CD4-positive, alpha-beta T cell treated with Interleukin-21 for 1 hour (primary cell): Measurements from ENCODE around the gene SPEF1.
"Not testable (repeated sequence)": the region's sequence is repeated elsewhere in the genome, so short reads cannot be mapped to it uniquely, and the experiment has no call there.

Experiments used
- DNase-seq: peaks from one replicate; pipeline ENCODE4 v3.0.0-alpha.2; 2020

The SPEF1 gene

DNA sequence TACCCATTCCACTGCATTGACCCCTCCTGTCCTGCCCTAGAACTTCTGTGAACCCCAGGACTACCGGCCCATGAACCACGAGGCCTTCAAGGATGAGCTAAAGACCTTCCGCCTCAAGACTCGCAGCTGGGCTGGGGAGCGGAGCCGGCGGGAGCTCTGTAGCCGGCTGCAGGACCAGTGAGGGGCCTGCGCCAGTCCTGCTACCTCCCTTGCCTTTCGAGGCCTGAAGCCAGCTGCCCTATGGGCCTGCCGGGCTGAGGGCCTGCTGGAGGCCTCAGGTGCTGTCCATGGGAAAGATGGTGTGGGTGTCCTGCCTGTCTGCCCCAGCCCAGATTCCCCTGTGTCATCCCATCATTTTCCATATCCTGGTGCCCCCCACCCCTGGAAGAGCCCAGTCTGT lies 23.5 kb upstream of the SPEF1 start:
- no peak for DNase-seq

DNA sequence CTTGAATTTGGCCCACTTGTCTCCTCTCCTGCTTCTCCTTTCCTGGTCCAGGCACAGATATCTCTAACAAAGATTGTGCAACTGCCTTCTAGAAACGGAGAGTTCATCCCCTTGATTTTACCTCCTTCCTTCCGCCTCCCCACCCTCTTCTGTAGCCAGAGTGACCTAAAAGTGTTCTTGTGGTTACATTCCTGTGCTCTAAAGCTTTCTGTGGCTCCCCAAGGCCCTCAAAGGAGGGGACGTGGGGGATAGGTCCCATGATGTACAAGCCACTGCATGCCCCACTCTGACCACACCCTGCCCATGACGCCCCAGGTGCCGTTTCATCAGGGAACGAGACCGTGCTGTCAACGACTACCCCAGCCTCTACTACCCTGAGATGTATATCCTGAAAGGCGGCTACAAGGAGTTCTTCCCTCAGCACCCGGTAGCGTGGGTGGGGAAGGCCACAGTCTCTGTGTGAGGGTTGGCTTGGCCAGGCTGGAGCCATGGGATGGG lies 23.1 kb upstream of the SPEF1 start:
- DNase-seq: no peak

DNA sequence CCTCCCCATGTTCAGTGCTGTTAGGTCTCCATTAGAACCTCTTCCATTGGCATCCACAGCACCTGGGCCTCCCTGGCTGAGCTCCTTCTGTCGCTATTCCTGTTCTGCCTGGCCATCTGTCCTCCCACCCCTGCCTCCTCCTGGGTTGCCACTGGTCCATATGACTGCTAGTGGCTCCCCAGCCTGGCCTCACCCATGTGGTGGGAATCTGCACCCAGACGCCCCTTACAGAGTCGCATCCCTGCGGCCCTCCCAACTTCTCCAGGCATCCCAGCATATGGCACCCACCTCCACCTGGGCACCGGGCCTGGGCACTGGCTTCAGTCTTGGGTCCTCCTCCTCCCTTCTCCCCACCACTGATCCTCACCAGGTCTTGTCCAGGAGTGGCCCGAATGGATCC lies 22.6 kb upstream of the SPEF1 start:
- DNase-seq: no peak

DNA sequence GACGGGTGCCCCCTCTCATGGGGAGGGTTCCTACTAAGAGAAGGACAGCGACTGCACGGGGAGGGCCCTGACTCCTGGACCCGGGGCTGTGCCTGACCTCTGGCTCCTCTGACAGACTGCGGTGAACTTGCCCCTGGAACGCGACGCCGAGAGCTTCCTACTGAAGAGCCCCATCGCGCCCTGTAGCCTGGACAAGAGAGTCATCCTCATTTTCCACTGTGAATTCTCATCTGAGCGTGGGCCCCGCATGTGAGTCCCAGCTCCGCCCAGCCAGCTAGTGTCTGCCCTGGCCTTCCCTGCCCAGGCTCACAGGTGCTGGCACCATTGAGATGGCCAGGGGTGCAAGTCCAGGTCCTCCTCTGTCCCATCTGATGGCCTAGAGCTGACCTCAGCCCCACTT lies 22.0 kb upstream of the SPEF1 start:
- no peak for DNase-seq

- DNase-seq: no peak
Measured at GRCh38 chr20:3802524-3803239, 21.4 kb upstream of the SPEF1 start.

- DNase-seq: no peak
Measured at GRCh38 chr20:3801846-3802245, 20.6 kb upstream of the SPEF1 start.

DNA sequence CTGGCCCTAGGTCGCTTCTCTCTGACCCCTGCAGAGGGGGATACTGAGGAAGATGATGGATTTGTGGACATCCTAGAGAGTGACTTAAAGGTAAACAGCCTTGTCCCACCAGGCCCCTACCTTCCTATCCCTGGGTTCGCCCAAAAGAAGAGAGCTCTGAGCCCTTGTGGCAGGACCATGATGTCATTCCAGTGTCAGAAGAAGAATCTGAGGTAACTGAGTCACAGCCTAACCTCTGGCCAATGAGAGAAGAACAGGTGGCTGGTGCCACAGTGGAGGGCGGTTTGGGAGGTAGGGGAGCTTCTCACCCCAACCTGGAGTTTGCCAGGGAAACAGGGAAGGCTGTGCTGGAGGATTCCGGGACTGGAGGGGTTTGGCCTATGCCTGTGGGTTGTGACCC lies 20.1 kb upstream of the SPEF1 start:
- DNase-seq: no peak

DNA sequence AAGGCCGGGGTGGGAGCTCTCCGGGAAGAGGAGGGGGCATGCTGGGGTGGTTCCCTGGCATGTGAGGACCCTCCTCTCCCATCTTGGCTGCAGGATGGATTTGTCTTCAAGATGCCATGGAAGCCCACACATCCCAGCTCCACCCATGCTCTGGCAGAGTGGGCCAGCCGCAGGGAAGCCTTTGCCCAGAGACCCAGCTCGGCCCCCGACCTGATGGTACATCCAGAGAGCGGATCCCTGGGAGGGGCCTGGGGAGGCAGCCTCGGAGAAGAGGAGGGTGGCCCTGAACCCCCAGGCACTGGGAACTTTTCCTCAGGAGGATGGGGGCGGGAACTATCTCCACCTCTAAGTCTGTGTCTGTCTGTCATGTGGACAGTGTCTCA lies 19.6 kb upstream of the SPEF1 start:
- DNase-seq: no peak

DNA sequence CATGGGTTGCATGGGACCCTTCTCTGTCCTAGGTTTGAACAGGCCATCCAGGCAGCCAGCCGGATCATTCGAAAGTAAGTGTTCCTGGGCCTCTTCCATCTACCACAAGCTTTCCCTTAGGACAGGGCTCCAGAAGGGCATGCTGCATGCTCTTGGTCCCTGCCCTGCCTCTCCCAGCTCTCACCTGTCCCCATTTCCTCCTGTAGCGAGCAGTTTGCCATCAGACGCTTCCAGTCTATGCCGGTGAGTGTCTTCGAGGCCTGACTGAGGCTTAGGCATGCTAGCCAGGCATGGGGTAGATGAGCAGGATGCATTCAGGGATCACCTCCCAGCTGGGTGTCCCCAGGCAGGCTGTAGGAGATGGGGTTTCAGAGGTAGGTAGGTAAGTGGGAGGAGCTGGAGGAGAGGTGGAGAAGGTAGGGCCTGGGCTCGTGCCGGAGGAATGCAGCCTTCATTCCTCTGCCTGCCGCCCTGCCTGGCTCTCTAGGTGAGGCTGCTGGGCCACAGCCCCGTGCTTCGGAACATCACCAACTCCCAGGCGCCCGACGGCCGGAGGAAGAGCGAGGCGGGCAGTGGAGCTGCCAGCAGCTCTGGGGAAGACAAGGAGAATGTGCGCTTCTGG lies 19.1 kb upstream of the SPEF1 start:
- DNase-seq: no peak

DNA sequence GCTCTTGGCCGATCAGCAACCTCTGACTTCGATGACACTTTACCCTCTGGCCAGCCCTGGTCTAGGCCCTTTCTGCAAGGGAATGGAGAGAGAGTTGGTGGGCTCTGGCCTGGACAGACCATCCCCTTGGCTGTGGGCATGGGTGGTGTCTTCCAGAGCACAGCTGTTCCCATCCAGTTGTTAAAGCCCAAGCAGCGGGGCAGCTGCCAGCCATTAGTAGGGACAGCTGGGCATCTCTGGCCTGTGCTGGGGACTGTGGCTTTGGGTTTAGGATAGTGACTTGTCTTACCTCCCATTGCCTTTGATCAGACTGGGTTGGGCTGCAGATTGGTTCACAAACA lies 17.6 kb upstream of the SPEF1 start:
- DNase-seq: no peak

DNA sequence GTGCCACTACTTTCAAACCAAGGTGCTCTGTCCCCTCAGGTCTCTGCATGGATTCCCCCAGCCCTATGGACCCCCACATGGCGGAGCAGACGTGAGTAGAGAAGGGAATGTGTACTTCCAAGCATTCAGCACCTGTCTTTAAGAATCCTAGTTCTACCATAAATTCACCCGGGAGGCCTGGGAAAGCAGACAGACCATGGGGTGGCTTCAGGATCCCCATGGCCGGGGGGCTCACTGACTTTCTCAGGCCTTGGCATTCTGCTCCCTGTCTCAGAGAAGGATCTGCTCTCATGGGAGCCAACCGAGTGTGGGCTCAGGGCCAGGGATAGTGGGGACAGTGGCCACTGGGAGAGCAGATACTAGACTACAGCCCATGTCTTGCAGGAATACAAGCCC lies 17.1 kb upstream of the SPEF1 start:
- DNase-seq: no peak

GRCh38 chr20:3797592-3798372 lies 16.5 kb upstream of the SPEF1 start:
- peak; percentile 63 for DNase-seq

DNA sequence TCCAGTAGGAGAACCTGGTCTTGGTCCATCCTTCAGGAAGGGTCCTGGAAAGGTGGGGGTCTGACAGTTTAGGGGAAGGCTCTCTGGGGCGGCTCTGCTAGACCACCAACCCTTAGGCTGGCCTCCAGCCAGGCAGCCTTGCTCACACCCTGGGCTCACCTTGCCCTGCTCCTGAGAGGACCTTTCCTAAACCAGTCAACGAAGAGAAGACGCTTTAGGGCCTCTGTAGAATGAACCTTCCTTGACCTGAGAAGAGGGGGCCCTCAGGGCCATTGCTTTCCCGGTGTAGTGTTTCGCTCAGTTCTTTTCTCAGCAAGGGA lies 15.9 kb upstream of the SPEF1 start:
- DNase-seq: no peak

DNA sequence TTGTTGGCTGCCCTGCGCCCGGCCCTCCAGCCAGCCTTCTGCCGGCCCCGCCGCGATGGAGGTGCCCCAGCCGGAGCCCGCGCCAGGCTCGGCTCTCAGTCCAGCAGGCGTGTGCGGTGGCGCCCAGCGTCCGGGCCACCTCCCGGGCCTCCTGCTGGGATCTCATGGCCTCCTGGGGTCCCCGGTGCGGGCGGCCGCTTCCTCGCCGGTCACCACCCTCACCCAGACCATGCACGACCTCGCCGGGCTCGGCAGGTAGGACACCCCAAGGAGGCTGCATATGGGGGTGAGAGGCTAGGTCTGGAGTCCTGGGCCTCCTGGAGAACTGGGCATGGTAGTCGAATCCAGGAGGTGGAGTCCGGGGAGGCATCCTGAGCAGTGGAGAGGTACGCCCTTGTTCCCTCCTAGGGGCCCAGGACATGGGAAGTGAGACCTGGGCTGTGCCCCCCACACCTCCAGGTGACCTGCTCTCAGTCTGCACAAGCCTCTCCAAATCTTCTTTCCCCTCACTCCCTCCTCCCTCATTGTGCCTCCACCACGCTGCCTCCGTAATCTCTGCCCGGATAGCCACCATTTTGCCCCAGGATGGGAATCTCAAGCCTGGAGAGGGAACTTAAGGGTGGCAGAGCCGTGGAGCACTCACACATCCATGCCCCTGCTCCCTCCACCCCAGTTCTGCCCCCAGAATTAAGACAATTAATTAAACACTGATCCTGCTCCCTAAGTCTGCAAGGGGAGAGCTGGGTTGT lies 15.4 kb upstream of the SPEF1 start:
- no peak for DNase-seq

- peak; percentile 91 for DNase-seq
Measured at GRCh38 chr20:3795511-3796468, 14.5 kb upstream of the SPEF1 start, which contains the start of gene CDC25B. Gene CDC25B, plus strand, starts transcription at chr20:3796310. Its CDS starts 222 bp downstream, at chr20:3796532.

DNA sequence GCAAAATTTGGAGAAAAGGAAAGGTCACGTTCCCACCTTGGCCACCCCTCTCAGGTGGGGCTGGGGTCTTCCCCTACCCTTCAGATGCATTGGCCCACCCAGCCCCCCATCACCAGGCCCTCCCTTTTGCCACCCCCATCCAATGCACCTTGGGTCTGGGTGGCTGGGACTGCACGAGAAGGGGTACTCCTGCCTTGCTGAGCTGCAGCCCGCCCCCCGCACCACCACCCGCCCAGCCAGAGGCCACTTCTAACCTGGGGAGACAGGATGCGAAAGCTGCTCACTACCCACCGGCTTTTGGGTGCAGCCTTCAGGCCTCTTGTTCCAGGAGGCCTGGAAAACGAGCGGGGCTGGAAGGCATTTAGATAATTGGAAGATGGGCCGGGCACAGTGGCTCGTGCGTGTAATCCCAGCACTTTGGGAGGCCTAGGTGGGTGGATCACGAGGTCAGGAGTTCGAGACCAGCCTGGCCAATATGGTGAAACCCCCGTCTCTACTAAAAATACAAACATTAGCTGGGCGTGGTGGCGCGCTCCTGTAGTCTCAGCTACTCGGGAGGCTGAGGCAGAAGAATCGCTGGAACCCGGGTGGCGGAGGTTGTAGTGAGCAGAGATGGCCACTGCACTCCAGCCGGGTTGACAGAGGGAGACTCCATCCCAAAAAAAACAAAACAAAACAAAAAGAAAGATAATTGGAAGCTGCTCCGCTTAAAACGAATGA lies 13.6 kb upstream of the SPEF1 start:
- DNase-seq: no peak

DNA sequence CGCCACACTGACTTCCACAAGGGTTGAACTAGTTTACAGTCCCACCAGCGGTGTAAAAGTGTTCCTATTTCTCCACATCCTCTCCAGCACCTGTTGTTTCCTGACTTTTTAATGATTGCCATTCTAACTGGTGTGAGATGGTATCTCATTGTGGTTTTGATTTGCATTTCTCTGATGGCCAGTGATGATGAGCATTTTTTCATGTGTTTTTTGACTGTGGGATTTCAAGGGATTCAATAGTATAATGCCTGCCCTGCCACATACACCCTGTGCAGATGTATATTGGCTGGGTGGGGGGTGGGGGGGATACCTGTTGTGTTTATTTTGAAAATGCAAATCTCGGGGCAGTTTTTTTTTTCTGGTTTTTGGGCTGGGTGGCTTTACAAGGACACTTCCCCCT lies 12.9 kb upstream of the SPEF1 start:
- DNase-seq: not testable (repeated sequence)

DNA sequence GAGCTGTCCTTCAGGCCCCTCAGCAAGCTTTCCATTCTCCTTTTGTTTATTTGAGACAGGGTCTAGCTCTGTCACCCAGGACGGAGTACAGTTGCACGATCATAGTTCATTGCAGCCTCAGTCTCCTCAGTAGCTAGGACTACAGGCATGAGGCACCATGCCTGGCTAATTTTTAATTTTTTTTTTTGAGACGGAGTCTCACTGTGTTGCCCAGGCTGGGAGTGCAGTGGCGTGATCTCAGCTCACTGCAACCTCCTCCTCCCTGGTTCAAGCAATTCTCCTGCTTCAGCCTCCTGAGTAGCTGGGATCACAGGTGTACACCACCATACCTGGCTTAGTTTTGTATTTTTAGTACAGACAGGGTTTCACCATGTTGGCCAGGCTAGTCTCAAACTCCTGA lies 8.0 kb upstream of the SPEF1 start:
- not testable (repeated sequence) for DNase-seq

DNA sequence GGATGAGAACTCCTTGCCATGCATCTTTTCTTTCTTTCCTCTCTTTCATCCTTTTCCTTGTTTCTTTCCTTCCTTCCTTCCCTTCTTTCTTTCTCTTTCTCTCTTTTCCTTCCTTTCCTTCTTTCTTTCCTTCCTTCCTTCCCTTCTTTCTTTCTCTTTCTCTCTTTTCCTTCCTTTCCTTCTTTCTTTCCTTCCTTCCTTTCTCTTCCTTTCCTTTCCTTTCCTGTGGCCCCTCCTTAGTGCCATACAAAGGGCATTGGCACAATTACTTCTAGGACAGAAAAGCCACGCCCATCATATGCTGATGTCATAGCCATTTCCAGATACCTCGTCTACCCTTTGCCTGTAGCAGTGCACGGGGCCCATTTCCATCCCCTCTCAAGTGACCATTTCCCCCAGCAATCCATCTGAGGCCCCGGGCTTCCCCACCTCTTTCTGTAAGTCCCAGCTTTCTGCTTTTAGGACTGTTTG lies 7.5 kb upstream of the SPEF1 start:
- no peak for DNase-seq

DNA sequence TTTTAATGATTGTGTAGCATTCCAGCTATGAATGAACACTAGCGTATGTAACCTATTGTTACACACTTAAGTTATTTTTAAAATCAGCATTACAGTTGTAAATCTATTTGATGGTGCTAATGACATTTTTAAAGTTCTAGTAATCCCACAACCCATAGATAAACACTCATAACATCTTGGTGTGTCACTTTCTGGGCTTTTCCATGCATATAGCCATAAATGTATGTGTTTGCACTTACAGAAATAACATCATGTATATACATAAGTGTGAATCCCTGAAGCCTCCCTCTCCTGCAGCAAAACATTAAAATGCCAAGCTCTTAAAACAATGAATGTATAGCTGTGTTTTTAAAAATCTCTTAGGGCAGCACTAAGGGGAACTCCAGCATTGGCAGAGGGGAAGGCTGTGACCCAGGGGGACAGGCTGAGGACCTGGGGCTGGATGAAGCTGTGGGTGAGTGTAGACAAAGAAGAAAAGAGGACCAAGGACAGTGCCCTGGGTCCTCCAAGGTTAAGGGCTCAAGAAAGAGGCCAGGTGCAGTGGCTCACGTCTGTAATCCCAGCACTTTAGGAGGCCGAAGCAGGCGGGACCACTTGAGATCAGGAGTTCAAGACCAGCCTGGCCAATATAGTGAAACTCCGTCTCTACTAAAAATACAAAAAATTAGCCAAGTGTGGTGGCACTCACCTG lies 6.2 kb upstream of the SPEF1 start:
- DNase-seq: no peak
